Right lobe of liver (tissue), 4 donors: ENCODE results near the gene FAM217A.

Experiments used
- POLR2A ChIP-seq: fragments of 450-650 bp; IDR thresholded peaks from one replicate; pipeline ENCODE4 v1.6.1; 2017; ENCODE audit warnings: antibody characterized with exemption, mild to moderate bottlenecking
- TF ChIP-seq, protein P1 (sequence below), 4 donors: fragments of 200-600 bp in 3 of 4; fragments of 450-650 bp in 1 of 4; IDR thresholded peaks; one replicate each; pipeline versions ENCODE4 v1.5.1 to v1.8.0; 2016 to 2022; ENCODE audit warnings: antibody characterized with exemption in 4 of 4, mild to moderate bottlenecking in 2 of 4
- donor health status: DM: no; HTN: no; CAD: no.
- donor health status: DM: no; HTN: no; CAD: no.
- donor health status: DM: no; HTN: yes; CAD: no.

DNA sequence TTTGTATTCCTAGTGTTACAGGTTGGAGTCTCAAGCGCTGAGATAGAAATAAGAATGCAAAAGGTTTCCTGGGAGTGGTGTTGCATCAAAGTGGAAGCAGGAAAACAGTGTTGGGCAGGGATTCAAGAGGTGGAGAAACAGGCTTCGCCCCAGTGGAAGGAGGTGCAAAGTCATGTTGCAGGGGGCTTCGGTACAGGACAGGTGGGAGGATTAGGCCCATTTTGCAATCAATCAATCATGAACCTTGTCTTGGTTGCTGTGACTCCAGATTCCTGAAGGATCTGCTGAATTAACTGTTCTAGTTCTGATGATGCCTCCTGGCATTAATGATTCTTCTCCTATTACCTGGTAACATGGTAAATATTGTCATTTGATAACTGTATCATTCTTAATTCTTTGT, 22.4 kb upstream of the FAM217A start:
- TF ChIP-seq, protein P1, sequence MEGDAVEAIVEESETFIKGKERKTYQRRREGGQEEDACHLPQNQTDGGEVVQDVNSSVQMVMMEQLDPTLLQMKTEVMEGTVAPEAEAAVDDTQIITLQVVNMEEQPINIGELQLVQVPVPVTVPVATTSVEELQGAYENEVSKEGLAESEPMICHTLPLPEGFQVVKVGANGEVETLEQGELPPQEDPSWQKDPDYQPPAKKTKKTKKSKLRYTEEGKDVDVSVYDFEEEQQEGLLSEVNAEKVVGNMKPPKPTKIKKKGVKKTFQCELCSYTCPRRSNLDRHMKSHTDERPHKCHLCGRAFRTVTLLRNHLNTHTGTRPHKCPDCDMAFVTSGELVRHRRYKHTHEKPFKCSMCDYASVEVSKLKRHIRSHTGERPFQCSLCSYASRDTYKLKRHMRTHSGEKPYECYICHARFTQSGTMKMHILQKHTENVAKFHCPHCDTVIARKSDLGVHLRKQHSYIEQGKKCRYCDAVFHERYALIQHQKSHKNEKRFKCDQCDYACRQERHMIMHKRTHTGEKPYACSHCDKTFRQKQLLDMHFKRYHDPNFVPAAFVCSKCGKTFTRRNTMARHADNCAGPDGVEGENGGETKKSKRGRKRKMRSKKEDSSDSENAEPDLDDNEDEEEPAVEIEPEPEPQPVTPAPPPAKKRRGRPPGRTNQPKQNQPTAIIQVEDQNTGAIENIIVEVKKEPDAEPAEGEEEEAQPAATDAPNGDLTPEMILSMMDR (IDR thresholded peaks at IDR 0.05) = no peak
- no peak for TF ChIP-seq POLR2A
